Left kidney (tissue), 2 donors: ENCODE measurements around the gene PGLYRP2. TPM values are rescaled to one million over a fixed set of nuclear protein-coding genes. Genes with fewer than 3 reads are reported as not detected.

Experiments
- DNase-seq: peaks from one replicate; pipeline ENCODE4 v3.0.0-alpha.2; 2013
- polyA plus RNA-seq: library from polyadenylated mRNA; unstranded; fragments of 120-200 nt; gene quantifications from one replicate; pipeline ENCODE4 v1.2.1, GENCODE V29; 2013; ENCODE audit not compliant: insufficient read length

PGLYRP2 gene
- polyA plus RNA-seq, 1 donor = not detected

- DNase-seq = no peak
Measured at GRCh38 chr19:15439078-15439799, 40.1 kb downstream of the PGLYRP2 start.

- no peak for DNase-seq
Measured at GRCh38 chr19:15438577-15438976, 40.7 kb downstream of the PGLYRP2 start.

DNA sequence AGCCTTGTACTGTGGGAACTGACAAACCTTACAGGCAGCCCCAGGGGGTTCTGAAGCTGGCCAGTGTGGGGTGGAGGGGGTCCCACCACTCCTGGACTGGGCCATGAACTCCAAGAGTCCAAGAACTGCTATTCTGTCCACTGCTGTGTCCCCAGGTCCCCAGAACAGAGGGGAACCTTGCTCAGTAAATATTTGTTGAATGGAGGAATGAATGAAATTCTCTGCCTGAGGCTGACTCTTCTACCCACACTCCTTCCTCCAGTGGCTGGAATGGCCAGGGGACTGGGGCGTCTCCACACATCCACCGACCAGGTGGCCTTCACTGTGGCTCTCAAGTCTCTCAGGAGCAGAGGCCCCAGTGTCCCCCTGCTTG is 41.2 kb downstream of the PGLYRP2 start:
- DNase-seq = no peak

GRCh38 chr19:15437355-15438123 is 41.8 kb downstream of the PGLYRP2 start:
- DNase-seq = no peak

- no peak for DNase-seq
Measured at GRCh38 chr19:15436826-15437110, 42.5 kb downstream of the PGLYRP2 start.

- DNase-seq = no peak
Measured at GRCh38 chr19:15436012-15436825, 43.1 kb downstream of the PGLYRP2 start.

- DNase-seq = no peak
Measured at GRCh38 chr19:15433519-15434069, 45.7 kb downstream of the PGLYRP2 start.

DNA sequence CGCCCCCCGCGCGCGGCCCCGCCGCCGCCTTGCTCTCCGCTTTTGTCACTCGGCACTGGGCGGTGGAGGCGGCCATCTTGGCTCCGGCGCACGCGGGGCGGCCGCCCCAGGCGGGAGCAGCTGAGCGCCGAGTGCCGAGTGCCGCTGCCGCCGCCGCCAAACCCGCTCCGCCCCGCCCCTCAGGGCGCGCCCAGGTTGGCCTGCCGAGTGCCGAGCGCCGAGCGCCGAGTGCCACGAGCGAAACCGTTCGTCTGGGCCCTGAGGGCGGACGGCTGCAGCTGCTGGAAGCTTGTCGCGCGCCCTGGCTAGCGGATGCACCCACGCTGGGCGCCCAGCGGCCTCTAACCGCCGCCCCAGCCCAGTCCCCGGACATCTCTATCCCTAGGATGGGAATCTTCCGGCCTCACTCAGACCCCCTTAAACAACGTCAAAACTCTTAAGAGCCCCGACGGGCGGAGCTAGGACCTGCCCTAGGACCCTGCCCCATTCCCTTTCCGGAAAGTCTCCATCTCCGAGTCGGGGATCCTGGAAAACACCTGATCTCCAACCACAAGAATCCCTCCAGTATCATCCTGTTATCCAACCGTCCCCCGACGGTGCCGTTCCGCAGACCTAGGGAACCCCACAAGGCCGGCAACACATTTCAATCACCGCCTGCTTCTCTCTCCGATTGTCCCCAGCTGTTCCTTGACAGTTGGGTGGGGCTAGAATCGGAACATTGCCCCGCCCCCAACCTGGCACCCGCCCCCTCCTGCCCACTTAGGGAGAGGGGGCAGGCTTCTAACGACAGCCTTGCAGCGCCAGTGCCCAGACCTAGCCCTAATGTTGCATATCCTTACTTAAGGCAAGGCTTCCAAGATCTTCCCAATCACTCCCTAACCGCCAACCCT is 46.4 kb downstream of the PGLYRP2 start:
- DNase-seq = peak; percentile 89

DNA sequence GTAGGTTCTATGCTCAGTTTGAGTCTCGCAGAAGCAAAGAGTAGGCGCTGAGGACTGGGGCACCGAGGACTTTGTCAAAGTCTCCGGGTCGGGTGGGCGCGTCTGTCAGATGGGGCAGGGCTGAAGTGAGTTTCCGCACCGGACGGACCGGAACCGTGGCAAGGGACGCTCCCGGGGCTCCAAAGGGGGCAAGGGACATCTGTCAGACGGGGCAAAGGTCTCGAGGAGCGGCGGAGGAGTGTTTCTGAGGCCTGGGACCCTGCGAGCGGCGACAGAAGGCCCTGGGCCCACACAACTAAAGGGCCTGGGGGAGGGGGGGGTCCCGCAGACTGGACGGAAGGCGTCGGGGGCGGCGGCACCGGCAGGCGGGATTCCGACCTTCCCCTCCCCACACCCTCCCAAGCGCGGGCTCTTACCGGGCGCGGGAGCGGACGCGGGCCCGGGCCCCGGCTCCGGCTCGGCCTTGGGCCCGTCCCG is 47.2 kb downstream of the PGLYRP2 start:
- no peak for DNase-seq

DNA sequence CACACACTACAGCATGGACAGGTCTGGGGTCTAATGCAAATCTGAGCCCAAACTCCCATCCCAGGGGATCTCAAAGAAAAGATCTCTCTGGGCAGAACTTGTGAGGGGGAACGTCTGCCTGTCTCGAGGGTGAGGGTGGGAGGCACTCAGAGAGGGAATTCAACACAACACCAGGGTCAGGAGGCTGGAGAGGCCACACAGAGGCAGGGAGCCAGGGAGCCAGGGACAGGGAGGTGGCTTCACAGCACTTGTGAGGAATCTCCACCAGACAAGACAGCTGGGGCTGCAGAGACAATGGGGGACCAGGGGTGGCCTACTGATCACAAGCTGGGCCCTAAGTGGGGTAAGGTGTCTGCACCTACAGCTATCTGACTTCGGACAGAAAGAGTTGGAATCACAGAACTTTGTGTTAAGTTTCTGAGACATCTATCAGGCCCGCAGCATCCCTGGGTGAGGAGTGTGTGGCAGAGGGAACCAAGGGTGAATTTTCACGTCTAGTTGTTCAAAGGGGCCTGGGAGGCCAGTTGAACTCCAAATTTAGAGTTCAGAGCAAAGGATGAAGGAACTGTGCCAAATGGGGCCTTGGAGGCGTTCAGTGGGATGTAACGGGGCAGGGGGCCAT is 47.8 kb downstream of the PGLYRP2 start:
- no peak for DNase-seq

DNA sequence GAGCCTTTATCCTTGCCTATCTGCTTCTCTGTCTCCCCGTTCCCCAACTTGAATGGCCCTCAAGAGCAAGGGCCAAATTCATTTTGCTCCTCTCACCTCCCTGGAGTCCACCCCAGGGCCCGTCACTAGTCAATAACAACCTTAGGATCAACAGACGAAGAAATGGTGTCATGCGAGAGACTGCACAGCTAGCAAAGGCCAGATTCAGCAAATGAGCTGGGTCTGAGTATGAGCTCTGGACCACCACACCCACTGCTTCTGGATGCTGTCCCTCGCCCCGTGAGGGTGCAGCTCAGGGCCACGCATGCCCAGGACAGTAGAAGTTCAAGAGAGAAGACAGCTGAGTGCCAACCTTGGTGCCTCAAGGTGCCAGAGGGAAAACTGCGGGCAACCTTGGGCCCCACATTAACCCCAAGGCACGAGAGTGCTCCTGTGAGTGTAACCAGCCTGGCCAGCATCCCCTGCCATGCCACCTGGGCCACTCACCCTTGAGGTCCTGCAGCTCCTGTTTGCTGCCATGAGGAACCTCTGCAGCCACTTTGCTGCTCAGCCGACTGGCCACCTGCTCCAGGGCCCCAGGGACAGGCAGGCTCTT is 48.7 kb downstream of the PGLYRP2 start:
- no peak for DNase-seq

- DNase-seq = no peak
Measured at GRCh38 chr19:15429825-15430467, 49.4 kb downstream of the PGLYRP2 start.

DNA sequence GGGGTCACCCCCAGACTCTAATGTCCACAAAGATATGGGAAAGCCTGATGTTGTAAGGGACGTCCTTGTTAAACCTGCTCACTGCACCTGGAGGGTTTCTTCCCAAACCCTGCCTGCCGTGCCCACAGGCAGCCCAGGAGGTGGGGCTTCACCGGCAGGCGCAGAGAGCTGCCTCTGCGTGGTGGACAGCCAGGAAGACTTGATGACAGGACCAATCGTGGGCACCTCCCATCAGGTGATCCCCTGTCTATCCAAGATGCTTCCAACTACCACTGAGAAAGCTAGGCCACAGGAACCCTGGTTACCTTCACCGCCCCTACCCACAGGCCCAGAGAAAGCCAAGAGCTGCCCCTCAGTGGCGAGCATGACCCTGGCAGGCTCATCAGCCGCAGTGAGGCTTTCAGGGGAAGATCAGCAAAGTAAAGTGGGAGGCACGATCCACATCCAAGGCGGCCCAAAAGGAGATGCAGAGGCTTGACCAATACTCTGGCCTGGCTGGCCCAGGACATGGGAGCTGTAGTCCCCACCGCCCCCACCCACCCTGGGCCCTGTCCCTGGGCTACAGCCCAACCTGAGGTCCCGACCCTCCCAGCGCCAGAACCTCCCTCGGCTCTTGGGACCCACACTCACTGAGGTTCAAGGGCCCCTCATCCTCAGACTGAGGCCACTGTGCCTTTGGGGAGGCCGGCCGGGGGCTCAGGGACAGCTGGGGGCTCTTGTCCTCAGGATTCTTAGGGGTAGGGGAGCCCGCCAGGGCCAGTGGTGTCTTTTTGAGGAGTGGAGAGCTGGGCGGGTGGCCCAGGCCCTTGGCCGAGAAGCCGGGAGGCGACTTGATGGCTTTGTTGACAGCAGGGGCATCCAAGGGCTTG is 50.1 kb downstream of the PGLYRP2 start:
- DNase-seq = no peak

DNA sequence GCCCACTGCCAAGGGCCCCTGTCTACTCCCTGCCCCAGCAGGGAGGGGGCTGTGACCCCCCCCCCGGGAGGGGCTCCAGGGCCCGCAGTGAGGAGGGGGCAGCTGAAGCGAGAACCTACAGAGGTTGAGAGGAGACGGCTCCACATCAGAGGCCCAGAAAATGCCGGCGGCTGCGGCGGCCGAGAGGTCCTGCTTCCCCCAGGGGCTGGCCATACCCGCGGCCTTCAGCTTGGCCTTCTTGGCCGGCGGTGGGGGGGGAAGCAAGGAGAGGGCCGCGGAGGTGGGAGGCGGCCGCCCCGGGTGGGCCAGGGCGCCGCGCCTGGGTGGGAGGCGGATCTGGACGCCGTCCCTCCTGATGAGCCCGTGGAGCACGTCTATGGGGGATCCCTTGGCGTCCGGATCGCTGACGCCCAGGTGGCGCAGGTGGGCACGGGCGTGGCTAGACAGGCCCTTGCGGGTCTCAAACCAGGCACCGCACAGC is 51.3 kb downstream of the PGLYRP2 start:
- DNase-seq = no peak

DNA sequence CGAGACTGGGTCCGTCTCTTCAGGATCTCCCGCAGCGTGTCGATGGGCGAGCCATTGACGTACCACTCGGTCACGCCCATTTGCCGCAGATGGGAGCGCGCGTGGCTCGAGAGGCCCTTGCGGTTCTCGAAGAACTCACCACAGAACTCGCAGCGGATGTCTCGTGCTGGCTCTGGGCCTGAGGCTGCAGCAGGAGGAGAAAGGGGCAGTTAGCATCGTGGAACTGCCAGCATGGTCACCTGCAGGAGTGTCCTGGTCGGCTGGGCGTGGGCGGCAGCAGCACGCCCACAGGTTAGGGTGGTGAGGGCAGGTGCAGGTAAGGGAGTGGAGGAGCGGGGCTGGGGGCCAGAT is 52.0 kb downstream of the PGLYRP2 start:
- no peak for DNase-seq

DNA sequence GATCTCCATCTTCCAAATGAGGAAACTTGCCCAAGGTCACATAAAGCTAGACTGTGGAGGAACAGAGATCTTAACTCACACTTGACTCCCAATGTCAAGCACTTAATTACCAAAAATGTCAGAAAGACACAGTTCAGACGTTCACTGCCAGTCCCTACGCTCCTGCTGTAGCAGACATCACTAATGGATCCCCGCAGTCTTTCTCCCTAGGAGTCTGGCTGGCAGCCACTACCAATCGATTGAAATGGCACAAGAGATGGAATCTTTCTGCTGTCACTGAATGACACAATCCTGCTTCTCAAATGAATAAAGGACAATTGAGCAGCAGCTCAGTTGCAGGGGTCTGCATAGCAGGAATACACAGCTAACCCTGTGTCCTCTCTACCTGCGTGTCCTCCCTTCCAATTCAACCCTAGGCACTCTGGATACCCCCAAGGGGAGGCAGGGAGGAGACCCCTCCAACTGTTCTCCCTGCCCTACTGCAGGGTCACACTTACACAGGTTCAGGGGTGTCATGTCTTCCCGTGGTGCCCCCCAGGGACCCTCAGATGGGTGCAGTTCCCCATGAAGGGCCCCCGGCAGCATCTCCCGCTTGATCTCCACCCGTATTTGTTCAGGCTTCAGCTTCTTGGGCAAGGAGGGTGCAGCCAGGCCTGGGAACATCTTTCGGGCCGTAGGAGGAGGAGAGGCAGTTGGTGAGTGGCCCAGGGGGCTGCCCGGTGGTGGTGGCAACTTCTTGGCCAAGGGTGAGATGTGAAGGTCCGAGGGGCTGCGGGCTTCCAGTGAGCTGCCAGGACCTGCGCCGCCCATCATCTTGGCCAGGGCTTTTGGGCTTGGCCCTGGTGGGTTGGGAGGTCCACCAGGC is 52.6 kb downstream of the PGLYRP2 start:
- DNase-seq = no peak

- DNase-seq = no peak
Measured at GRCh38 chr19:15425321-15425950, 53.9 kb downstream of the PGLYRP2 start.
